Measurements from ENCODE around the gene ASPHD2. TPM values are rescaled to one million over a fixed set of nuclear protein-coding genes. Genes with fewer than 3 reads are reported as not detected.

ASPHD2 gene
- polyA plus RNA-seq, 1 donor from 2014 or later = 18.7 TPM

DNA sequence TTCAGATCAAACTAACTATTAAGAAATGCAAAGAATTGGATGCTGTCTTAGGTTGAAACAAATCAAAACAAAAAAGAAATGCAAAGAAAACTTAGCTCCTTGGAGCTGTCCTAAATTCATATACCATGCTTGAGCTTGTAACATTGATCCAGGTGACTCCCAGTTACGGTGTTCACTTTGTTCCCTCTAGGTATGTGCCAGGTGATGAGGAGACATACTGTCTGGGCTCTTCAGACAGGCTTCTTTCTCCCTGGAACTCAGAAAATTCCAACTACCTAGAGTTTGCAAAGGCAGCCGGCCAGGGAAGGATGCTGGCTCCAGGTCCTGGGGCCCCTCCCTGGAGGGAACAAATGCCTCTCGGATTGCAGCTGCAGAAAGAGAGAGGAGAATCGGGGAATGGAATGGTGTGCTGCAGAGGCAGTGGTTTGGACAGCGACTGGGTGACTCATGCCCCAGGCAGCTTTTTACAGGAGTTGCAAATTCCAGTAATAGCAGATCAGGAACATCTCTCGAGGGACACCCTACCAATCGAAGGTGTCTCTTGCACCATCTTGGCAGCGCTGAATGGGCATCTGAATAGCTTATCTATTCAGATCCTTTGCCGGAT, 12.3 kb upstream of the ASPHD2 start:
- Histone ChIP-seq H3K27me3 (ENCODE audit: insufficient read depth, low read depth, low read length) (no peaks in the 10 kb centered on the region), H3K9me3 (ENCODE audit: low read length) (no peaks in the 10 kb centered on the region), H3K36me3 (ENCODE audit: insufficient read depth, low read length) (no peaks in the 10 kb centered on the region), H3K79me2 (replicated peaks; ENCODE audit: insufficient read depth, low read length) (no peaks in the 10 kb centered on the region), H3K27ac (ENCODE audit: low read length) (no peak overlapping the region), H2AFZ (ENCODE audit: low read depth, low read length) (no peak overlapping the region), H3K9me2 (ENCODE audit: insufficient read depth, low read length) (no peaks in the 10 kb centered on the region), H4K20me1 (ENCODE audit: insufficient read depth) (no peaks in the 10 kb centered on the region), H3F3A (ENCODE audit: insufficient read depth, low read length, poor library complexity, severe bottlenecking) (peaks cover 2% of the 10 kb centered on the region), H3K9ac (ENCODE audit: low read length) (no peak overlapping the region), H3K4me3 (ENCODE audit: low read length) (no peak overlapping the region), H3K4me2 (ENCODE audit: low read length) (no peak overlapping the region)
- no peak for TF ChIP-seq RAD21 (conservative IDR thresholded peaks at IDR 0.05)
- no peak for TF ChIP-seq TAF1 (IDR thresholded peaks at IDR 0.05; ENCODE audit: low read depth)
- no peak for TF ChIP-seq EZH2 (IDR thresholded peaks at IDR 0.05; ENCODE audit: borderline replicate concordance, insufficient read depth, low read length, poor library complexity, severe bottlenecking)
- no peak for TF ChIP-seq SMC3 (conservative IDR thresholded peaks at IDR 0.05; ENCODE audit: poor library complexity)
- no peak for TF ChIP-seq EP300 (conservative IDR thresholded peaks at IDR 0.05; ENCODE audit: poor library complexity, severe bottlenecking)
- no peak for TF ChIP-seq MXI1 (conservative IDR thresholded peaks at IDR 0.05; ENCODE audit: poor library complexity, severe bottlenecking)
- TF ChIP-seq, protein P1, sequence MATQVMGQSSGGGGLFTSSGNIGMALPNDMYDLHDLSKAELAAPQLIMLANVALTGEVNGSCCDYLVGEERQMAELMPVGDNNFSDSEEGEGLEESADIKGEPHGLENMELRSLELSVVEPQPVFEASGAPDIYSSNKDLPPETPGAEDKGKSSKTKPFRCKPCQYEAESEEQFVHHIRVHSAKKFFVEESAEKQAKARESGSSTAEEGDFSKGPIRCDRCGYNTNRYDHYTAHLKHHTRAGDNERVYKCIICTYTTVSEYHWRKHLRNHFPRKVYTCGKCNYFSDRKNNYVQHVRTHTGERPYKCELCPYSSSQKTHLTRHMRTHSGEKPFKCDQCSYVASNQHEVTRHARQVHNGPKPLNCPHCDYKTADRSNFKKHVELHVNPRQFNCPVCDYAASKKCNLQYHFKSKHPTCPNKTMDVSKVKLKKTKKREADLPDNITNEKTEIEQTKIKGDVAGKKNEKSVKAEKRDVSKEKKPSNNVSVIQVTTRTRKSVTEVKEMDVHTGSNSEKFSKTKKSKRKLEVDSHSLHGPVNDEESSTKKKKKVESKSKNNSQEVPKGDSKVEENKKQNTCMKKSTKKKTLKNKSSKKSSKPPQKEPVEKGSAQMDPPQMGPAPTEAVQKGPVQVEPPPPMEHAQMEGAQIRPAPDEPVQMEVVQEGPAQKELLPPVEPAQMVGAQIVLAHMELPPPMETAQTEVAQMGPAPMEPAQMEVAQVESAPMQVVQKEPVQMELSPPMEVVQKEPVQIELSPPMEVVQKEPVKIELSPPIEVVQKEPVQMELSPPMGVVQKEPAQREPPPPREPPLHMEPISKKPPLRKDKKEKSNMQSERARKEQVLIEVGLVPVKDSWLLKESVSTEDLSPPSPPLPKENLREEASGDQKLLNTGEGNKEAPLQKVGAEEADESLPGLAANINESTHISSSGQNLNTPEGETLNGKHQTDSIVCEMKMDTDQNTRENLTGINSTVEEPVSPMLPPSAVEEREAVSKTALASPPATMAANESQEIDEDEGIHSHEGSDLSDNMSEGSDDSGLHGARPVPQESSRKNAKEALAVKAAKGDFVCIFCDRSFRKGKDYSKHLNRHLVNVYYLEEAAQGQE (IDR thresholded peaks at IDR 0.05; ENCODE audit: borderline replicate concordance) = no peak
- TF ChIP-seq POLR2AphosphoS5 (IDR thresholded peaks at IDR 0.05) = no peak
- TF ChIP-seq, protein P2, sequence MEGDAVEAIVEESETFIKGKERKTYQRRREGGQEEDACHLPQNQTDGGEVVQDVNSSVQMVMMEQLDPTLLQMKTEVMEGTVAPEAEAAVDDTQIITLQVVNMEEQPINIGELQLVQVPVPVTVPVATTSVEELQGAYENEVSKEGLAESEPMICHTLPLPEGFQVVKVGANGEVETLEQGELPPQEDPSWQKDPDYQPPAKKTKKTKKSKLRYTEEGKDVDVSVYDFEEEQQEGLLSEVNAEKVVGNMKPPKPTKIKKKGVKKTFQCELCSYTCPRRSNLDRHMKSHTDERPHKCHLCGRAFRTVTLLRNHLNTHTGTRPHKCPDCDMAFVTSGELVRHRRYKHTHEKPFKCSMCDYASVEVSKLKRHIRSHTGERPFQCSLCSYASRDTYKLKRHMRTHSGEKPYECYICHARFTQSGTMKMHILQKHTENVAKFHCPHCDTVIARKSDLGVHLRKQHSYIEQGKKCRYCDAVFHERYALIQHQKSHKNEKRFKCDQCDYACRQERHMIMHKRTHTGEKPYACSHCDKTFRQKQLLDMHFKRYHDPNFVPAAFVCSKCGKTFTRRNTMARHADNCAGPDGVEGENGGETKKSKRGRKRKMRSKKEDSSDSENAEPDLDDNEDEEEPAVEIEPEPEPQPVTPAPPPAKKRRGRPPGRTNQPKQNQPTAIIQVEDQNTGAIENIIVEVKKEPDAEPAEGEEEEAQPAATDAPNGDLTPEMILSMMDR (IDR thresholded peaks at IDR 0.05; ENCODE audit: poor library complexity, severe bottlenecking) = no peak

DNA sequence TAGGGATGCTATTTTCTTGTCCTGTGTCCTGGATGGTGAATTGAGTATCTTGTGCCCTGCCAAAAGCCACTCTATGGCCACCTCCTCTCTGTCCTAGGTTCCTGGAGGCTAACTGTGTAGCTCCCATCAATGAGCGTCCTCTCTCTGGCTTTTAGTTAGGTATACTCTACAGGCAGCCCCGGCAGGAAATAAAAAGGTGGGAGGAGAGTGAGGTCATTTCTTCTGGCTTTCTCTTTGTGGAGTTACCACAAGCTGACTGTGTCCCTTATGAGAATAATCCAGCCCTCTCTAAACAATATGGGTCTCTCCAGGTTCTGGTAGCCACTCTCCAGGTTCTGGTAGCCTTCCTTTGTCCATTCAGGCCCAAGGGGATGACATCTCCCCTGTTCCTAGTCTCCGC, 11.7 kb upstream of the ASPHD2 start:
- Histone ChIP-seq H3K36me3 (ENCODE audit: insufficient read depth, low read length) (no peaks in the 10 kb centered on the region), H3K4me3 (ENCODE audit: low read length) (no peak overlapping the region), H3K9ac (ENCODE audit: low read length) (no peak overlapping the region), H3K27ac (ENCODE audit: low read length) (no peak overlapping the region), H3K79me2 (replicated peaks; ENCODE audit: insufficient read depth, low read length) (no peaks in the 10 kb centered on the region), H3K9me3 (ENCODE audit: low read length) (no peaks in the 10 kb centered on the region), H3K4me2 (ENCODE audit: low read length) (no peak overlapping the region), H3K9me2 (ENCODE audit: insufficient read depth, low read length) (no peaks in the 10 kb centered on the region), H3K27me3 (ENCODE audit: insufficient read depth, low read depth, low read length) (no peaks in the 10 kb centered on the region), H3F3A (ENCODE audit: insufficient read depth, low read length, poor library complexity, severe bottlenecking) (no peaks in the 10 kb centered on the region), H4K20me1 (ENCODE audit: insufficient read depth) (no peaks in the 10 kb centered on the region), H2AFZ (ENCODE audit: low read depth, low read length) (no peak overlapping the region)
- TF ChIP-seq POLR2AphosphoS5 (IDR thresholded peaks at IDR 0.05) (no peak), MXI1 (conservative IDR thresholded peaks at IDR 0.05; ENCODE audit: poor library complexity, severe bottlenecking) (no peak), SMC3 (conservative IDR thresholded peaks at IDR 0.05; ENCODE audit: poor library complexity) (no peak), TAF1 (IDR thresholded peaks at IDR 0.05; ENCODE audit: low read depth) (no peak), EZH2 (IDR thresholded peaks at IDR 0.05; ENCODE audit: borderline replicate concordance, insufficient read depth, low read length, poor library complexity, severe bottlenecking) (no peak), EP300 (conservative IDR thresholded peaks at IDR 0.05; ENCODE audit: poor library complexity, severe bottlenecking) (no peak), RAD21 (conservative IDR thresholded peaks at IDR 0.05) (no peak)
- TF ChIP-seq, protein P1 (IDR thresholded peaks at IDR 0.05; ENCODE audit: borderline replicate concordance) = no peak
- TF ChIP-seq, protein P2 (IDR thresholded peaks at IDR 0.05; ENCODE audit: poor library complexity, severe bottlenecking) = no peak

Measured in neural cell (in vitro differentiated cells).